ENCODE results near the gene PPARA. TPM values are rescaled to one million over a fixed set of nuclear protein-coding genes. Genes with fewer than 3 reads are reported as not detected.
A peak's percentile ranks its signal among the peaks of the same experiment; 100 is the strongest.

The PPARA gene
- 10 to 100 TPM; 51.0 to 96.4 (median 83.6) TPM for total RNA-seq
- polyA plus RNA-seq, result 10 to 100 TPM; 21.1 to 60.9 TPM
- long read RNA-seq, donor 1, partial matches to known transcripts, result 3 of 53 reads
- long read RNA-seq, donor 1, other reads (novel, unspliced or antisense), result 49 of 53 reads
- long read RNA-seq, donor 2, full-length matches to known transcripts, result 7 of 173 reads
- long read RNA-seq, donor 2, partial matches to known transcripts, result 82 of 173 reads
- long read RNA-seq, donor 2, other reads (novel, unspliced or antisense), result 84 of 173 reads
- long read RNA-seq, donor 3, full-length matches to known transcripts, result 3 of 57 reads
- long read RNA-seq, donor 3, partial matches to known transcripts, result 8 of 57 reads
- long read RNA-seq, donor 3, other reads (novel, unspliced or antisense), result 46 of 57 reads

DNA sequence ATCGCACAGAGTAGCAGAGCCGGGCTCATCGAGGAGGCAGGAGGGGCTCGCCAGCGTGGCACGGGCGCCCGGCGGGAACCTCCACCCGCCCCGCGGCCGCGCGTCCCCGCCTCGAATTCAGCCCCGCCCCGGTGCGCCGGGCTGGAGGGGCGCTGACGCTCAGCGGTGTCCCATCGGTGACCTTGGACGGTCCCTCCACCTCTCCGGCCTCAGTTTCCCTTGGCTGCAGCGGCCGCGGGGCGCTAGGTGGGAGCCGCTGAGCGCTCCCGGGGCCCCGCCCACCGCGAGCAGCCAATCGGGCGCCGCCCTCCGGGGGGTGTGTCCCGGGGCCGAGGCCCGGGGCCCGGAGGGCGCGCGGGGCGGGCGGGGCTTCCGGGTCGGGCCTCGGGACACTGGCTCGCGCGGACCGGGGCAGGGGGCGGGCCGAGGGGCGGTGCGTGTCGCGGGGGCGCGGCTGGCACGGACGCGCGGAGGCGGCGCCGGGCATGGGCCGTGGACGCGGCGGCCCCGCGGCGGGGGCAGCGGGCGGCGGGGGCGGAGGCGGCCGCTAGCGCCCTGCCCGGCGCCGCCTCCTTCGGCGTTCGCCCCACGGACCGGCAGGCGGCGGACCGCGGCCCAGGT is at the start of gene PPARA:
Gene PPARA, plus strand, starts transcription at position 493 of the 621 bp plus-strand sequence. CDS start 47,858 bp downstream, outside the sequence.
- WGBS, 4 donors, result 0 to 1% (median 0%) methylated on average over 11 to 97 of the region's 98 CpGs
- intact Hi-C loops (cut with DNase I), result loop anchor here in 7 of 10 donors (2.0 to 10.0 kb wide), 7 partner anchors 37 to 147 kb away; partner anchors contain the start of genes CDPF1 (in 2 of the 7) and GTSE1 (in 1 of the 7)

DNA sequence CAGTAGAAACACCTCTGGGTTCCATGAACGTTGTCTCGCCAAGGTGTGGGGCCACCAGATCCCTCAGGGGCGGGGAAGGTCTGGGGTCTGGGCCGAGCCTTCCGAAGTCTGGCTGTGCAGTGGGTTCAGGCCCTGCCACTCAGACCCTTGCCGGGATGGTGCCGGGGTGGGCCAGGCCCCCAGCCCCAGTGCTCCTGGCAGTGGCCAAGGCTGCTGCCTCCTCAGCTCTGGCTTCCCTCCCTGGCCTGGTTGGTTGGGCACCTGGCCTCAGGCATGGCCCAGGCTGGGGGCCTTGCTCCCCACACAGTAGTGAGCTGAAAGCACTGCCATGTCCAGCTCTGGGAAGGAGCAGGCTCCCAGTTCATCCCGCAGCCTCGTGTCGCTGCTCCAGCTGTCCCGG is 48.2 kb upstream of the PPARA start:
- ATAC-seq (no peak), DNase-seq (no peak)
- Histone ChIP-seq H3K4me1 (peaks cover 5 to 98% (median 72%) of the 10 kb centered on the region in 12 donors), H3K4me3 (no peak overlapping the region), H3K36me3 (peaks cover 3 to 90% (median 71%) of the 10 kb centered on the region in 9 donors), H3K27me3 (no peaks in the 10 kb centered on the region), H3K27ac (peak overlapping the region in 8 of 12 donors; percentile 7 to 86 (median 81)), H3K9me3 (no peaks in the 10 kb centered on the region)
- 70 to 86% (median 86%) methylated on average over 3 to 11 of the region's 11 CpGs for WGBS, 4 donors
- TF ChIP-seq, protein P1, sequence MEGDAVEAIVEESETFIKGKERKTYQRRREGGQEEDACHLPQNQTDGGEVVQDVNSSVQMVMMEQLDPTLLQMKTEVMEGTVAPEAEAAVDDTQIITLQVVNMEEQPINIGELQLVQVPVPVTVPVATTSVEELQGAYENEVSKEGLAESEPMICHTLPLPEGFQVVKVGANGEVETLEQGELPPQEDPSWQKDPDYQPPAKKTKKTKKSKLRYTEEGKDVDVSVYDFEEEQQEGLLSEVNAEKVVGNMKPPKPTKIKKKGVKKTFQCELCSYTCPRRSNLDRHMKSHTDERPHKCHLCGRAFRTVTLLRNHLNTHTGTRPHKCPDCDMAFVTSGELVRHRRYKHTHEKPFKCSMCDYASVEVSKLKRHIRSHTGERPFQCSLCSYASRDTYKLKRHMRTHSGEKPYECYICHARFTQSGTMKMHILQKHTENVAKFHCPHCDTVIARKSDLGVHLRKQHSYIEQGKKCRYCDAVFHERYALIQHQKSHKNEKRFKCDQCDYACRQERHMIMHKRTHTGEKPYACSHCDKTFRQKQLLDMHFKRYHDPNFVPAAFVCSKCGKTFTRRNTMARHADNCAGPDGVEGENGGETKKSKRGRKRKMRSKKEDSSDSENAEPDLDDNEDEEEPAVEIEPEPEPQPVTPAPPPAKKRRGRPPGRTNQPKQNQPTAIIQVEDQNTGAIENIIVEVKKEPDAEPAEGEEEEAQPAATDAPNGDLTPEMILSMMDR (IDR thresholded peaks at IDR 0.05), result no peak
- no peak for TF ChIP-seq POLR2A (IDR thresholded peaks at IDR 0.05)
- intact Hi-C loops (cut with DNase I), result no loop called here

More for the DNA sequence above, at the start of gene PPARA:
- TF ChIP-seq, protein P1 (IDR thresholded peaks at IDR 0.05), result no peak
- peak; percentile 19 to 59 for TF ChIP-seq POLR2A (IDR thresholded peaks at IDR 0.05)
- peak; percentile 93 to 96 (median 95) for DNase-seq
- peak; percentile 52 to 89 (median 84) for ATAC-seq
- Histone ChIP-seq H3K27me3 (no peaks in the 10 kb centered on the region), H3K4me1 (peaks cover 3 to 62% (median 35%) of the 10 kb centered on the region in 12 donors), H3K9me3 (no peaks in the 10 kb centered on the region), H3K4me3 (peak within 1 kb of the TSS; percentile 52 to 99 (median 93)), H3K36me3 (peaks cover 0 to 25% (median 9%) of the 10 kb centered on the region in 9 donors), H3K27ac (peak within 1 kb of the TSS; percentile 86 to 100 (median 94))

DNA sequence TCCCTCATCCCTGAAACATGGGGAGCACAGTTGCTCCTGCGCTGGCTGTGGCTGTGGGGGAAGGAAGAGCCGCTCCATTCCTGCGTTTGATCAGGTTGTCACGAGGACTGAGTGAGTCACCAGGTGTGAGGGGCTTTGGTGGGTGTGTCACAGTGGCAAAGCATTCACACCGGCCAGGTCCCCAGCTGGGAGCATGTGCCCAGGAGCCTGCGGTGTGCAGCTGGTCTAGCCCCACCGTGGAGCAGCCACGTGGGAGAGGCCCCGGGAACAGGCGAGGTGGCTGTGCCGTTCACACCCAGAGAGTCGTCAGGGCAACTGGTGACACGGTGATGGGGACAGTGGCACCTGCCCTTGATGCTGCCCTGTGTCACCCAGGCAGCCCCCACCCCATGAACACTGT is 47.6 kb upstream of the PPARA start:
- ATAC-seq (no peak), DNase-seq (no peak)
- Histone ChIP-seq H3K9me3 (no peaks in the 10 kb centered on the region), H3K27me3 (no peaks in the 10 kb centered on the region), H3K4me1 (peaks cover 9 to 98% (median 74%) of the 10 kb centered on the region in 12 donors), H3K27ac (peak overlapping the region in 11 of 12 donors; percentile 7 to 86 (median 82)), H3K4me3 (no peak overlapping the region), H3K36me3 (peaks cover 3 to 91% (median 69%) of the 10 kb centered on the region in 9 donors)
- intact Hi-C loops (cut with DNase I), result no loop called here
- 61 to 78% (median 72%) methylated on average over 11 to 13 of the region's 13 CpGs for WGBS, 4 donors
- no peak for TF ChIP-seq POLR2A (IDR thresholded peaks at IDR 0.05)
- TF ChIP-seq, protein P1 (IDR thresholded peaks at IDR 0.05), result no peak

DNA sequence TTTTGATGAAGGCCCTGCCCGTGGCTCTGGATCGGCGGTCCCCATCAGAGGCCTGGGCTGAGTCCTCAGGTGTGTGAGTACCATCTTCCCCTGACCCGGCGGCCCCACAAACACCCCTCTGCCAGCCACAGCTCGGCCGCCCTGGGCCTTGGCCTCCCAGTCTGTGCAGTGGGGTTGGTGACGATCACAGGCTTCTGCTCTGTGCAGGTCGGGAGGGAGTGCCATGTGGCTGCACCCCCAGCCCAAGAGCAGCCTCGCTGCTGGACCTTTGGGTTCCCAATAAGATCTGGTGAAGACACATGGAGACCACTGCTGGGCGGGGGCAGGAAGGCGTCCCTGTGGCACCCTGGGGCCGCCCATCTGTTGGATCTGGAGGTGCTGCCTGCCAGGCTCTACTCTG is 47.1 kb upstream of the PPARA start:
- intact Hi-C loops (cut with DNase I), result no loop called here
- DNase-seq (no peak), ATAC-seq (no peak)
- H3K36me3 ChIP-seq, result peaks cover 3 to 89% (median 68%) of the 10 kb centered on the region in 9 donors
- peak overlapping the region; percentile 70 to 88 (median 83) for H3K27ac ChIP-seq
- no peaks in the 10 kb centered on the region for H3K9me3 ChIP-seq
- 87 to 92% (median 89%) methylated on average over 6 to 13 of the region's 13 CpGs for WGBS, 4 donors
- no peaks in the 10 kb centered on the region for H3K27me3 ChIP-seq
- H3K4me1 ChIP-seq, result peaks cover 14 to 98% (median 74%) of the 10 kb centered on the region in 12 donors
- H3K4me3 ChIP-seq, result no peak overlapping the region
- TF ChIP-seq, protein P1 (IDR thresholded peaks at IDR 0.05), result no peak
- TF ChIP-seq POLR2A (IDR thresholded peaks at IDR 0.05), result no peak
